Heart left ventricle (tissue), 13 donors: ENCODE measurements around the gene TXNL4A.

Source experiments
- POLR2A ChIP-seq, 2 donors: fragments of 450-650 bp; IDR thresholded peaks; one replicate each; pipeline ENCODE4 v1.6.1; 2017; ENCODE audit warnings: antibody characterized with exemption in 2 of 2, mild to moderate bottlenecking in 2 of 2, moderate library complexity in 2 of 2
- TF ChIP-seq, protein P1 (sequence below), 12 donors: fragments of 200-600 bp; sonication (generic) in 4 of 12; IDR thresholded peaks; one replicate each; pipeline versions ENCODE4 v1.5.0 to v1.8.0; 2018 to 2022; ENCODE audit warnings: antibody characterized with exemption in 12 of 12, mild to moderate bottlenecking in 5 of 12
- donor health status: ischemic (EF 13 %, LVEDD 7.1; RV severe dilation, severe dysfunction).
- donor health status: DM: no; HTN: yes; CAD: no.
- donor health status: DM: no; HTN: no; CAD: no.
- donor health status: ischemic (EF 25% LVEDD 6.9; RV normal size, moderate dysfunction).
- donor health status: ischemic (EF 25% LVEDD 5.7; RV mildly dilated, moderate dysfunction).
- donor health status: ischemic (EF 35%, LVEDD 5.7; RV mildly dilated, moderate dysfunction).
- donor health status: nonischemic (EF 11% LVEDD 7.7; RV severe dilation, severe dysfunction).
- donor health status: DM: yes; HTN: yes; CAD: no.
- donor health status: PGD.
- donor health status: ischemic (EF 29% LVEDD 5.4; RV normal size, mild dysfunction).
- donor health status: nonischemic (EF 23%, LVEDD 6.1; RV moderate dilation, normal function).

DNA sequence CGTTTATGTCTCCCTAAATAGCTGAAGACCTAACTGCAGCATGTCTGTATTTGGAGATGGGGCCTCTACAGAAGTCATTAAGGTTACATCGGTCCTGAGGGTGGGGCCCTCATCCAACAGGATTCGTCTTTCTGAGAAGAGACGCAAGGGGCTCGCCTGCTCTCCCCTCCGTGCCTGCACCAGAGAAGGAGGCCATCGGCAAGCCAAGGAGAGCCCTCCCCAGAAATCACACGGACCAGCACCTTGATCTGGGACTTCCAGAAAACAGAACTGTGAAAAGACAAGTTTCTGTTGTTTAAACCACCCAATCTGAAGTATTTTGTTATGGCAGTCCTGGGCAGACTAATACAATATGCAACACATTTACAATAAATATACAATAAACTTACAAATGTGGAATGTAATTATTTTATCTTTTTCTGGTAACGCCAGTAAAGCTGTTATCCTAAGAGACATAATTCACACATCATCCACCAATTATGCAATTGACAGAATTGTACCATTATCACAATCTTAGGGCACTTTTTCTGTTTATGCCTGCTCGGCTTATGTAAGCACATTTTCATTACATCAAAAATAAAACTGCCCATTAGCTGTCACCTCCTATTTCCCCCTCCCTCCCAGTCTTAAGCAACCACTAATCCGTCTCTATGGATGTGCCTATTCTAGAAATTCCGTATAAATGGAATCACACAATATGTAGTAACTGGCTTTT lies 17.8 kb downstream of the TXNL4A start:
- TF ChIP-seq, protein P1, sequence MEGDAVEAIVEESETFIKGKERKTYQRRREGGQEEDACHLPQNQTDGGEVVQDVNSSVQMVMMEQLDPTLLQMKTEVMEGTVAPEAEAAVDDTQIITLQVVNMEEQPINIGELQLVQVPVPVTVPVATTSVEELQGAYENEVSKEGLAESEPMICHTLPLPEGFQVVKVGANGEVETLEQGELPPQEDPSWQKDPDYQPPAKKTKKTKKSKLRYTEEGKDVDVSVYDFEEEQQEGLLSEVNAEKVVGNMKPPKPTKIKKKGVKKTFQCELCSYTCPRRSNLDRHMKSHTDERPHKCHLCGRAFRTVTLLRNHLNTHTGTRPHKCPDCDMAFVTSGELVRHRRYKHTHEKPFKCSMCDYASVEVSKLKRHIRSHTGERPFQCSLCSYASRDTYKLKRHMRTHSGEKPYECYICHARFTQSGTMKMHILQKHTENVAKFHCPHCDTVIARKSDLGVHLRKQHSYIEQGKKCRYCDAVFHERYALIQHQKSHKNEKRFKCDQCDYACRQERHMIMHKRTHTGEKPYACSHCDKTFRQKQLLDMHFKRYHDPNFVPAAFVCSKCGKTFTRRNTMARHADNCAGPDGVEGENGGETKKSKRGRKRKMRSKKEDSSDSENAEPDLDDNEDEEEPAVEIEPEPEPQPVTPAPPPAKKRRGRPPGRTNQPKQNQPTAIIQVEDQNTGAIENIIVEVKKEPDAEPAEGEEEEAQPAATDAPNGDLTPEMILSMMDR (IDR thresholded peaks at IDR 0.05), result no peak
- TF ChIP-seq POLR2A (IDR thresholded peaks at IDR 0.05), result no peak
